ENCODE measurements around the gene CFAP54.

GRCh38 chr12:96766232-96766631, 276.9 kb downstream of the CFAP54 start:
- TF ChIP-seq EZH2 (IDR thresholded peaks at IDR 0.05; ENCODE audit: low read depth, unreplicated experiment) (no peak), CTCF (conservative IDR thresholded peaks at IDR 0.05; ENCODE audit: low read depth in 2 of 2) (peak; percentile 50 to 68), REST (IDR thresholded peaks at IDR 0.05; ENCODE audit: unreplicated experiment) (no peak), EZH2phosphoT487 (IDR thresholded peaks at IDR 0.05; ENCODE audit: unreplicated experiment) (no peak), POLR2AphosphoS5 (IDR thresholded peaks at IDR 0.05; ENCODE audit: low read depth) (no peak), CREB1 (CRISPR knock-in tag; IDR thresholded peaks at IDR 0.05; ENCODE audit: low read depth) (no peak), JUNB (IDR thresholded peaks at IDR 0.05; ENCODE audit: unreplicated experiment) (no peak), STAT1 (IDR thresholded peaks at IDR 0.05; ENCODE audit: unreplicated experiment) (no peak), ZNF331 (CRISPR knock-in tag; IDR thresholded peaks at IDR 0.05; ENCODE audit: low read depth) (no peak), ZNF114 (CRISPR knock-in tag; IDR thresholded peaks at IDR 0.05) (no peak), ZNF462 (CRISPR knock-in tag; IDR thresholded peaks at IDR 0.05) (no peak), NANOG (IDR thresholded peaks at IDR 0.05; ENCODE audit: borderline replicate concordance) (no peak)
- TF ChIP-seq, protein P1, sequence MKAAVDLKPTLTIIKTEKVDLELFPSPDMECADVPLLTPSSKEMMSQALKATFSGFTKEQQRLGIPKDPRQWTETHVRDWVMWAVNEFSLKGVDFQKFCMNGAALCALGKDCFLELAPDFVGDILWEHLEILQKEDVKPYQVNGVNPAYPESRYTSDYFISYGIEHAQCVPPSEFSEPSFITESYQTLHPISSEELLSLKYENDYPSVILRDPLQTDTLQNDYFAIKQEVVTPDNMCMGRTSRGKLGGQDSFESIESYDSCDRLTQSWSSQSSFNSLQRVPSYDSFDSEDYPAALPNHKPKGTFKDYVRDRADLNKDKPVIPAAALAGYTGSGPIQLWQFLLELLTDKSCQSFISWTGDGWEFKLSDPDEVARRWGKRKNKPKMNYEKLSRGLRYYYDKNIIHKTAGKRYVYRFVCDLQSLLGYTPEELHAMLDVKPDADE (IDR thresholded peaks at IDR 0.05) = no peak
